PC-3 (cell line): ENCODE data around the gene SBSN.

Source experiments
- CTCF ChIP-seq: fragments of 300-600 bp; sonication (generic); conservative IDR thresholded peaks from 2 replicates; pipeline ENCODE4 v1.5.1; 2017; ENCODE audit warnings: antibody characterized with exemption, low read depth, mild to moderate bottlenecking, low read length
- EZH2 ChIP-seq: fragments of 300-600 bp; sonication (generic); IDR thresholded peaks from one replicate; pipeline ENCODE4 v1.6.1; 2017; ENCODE audit warnings: antibody characterized with exemption, mild to moderate bottlenecking, low read length; ENCODE audit not compliant: unreplicated experiment

- TF ChIP-seq CTCF (no peak), EZH2 (no peak)
Observed at GRCh38 chr19:35545001-35545854, 17.1 kb upstream of the SBSN start, which contains the start of gene TMEM147.
